Gastroesophageal sphincter (tissue), 3 donors: ENCODE measurements around the gene BANK1.

ENCODE experiments used
- CTCF ChIP-seq, 4 experiments: fragments of 200-600 bp in 2 of 4; fragments of 450-650 bp in 2 of 4; sonication (generic) in 1 of 4; IDR thresholded peaks; one replicate each; pipeline ENCODE4 v1.5.1; 2017 to 2019; ENCODE audit warnings: antibody characterized with exemption in 4 of 4, mild to moderate bottlenecking in 2 of 4, moderate library complexity in 2 of 4
- POLR2A ChIP-seq, 2 donors: fragments of 450-650 bp; IDR thresholded peaks; one replicate each; pipeline ENCODE4 v1.6.1; 2017; ENCODE audit warnings: antibody characterized with exemption in 2 of 2, mild to moderate bottlenecking in 2 of 2, moderate library complexity in 1 of 2
- POLR2AphosphoS5 ChIP-seq: sonication (generic); formaldehyde crosslinking; IDR thresholded peaks from one replicate; pipeline ENCODE4 v1.6.1; 2017; ENCODE audit warnings: antibody characterized with exemption

- TF ChIP-seq CTCF (IDR thresholded peaks at IDR 0.05): no peak
- TF ChIP-seq POLR2AphosphoS5: no peak
- no peak for TF ChIP-seq POLR2A (IDR thresholded peaks at IDR 0.05)
Measured at GRCh38 chr4:101850698-101851097, 60.2 kb downstream of the BANK1 start.
